Gastrocnemius medialis (tissue), 4 donors: Measurements from ENCODE around the gene FAM217A. TPM values are rescaled to one million over a fixed set of nuclear protein-coding genes. Genes with fewer than 3 reads are reported as not detected.

Source experiments
- ATAC-seq, 2 donors: fragments of 150-250 bp; one replicate each; pipeline ENCODE4 v1.9.1; 2016
- DNase-seq, 2 donors: peaks; one replicate each; pipeline ENCODE4 v3.0.0-alpha.2; 2019
- H3K27ac ChIP-seq, 4 donors: fragments of 200-600 bp; sonication (generic); 1 replicate in 1 of 4; 2 replicates in 3 of 4; pipeline ENCODE4 v1.5.1; 2016 to 2018; ENCODE audit warnings: mild to moderate bottlenecking in 2 of 4, moderate library complexity in 1 of 4
- H3K27me3 ChIP-seq, 3 donors: fragments of 200-600 bp; sonication (generic) in 2 of 3; 1 replicate in 1 of 3; 2 replicates in 2 of 3; pipeline versions ENCODE4 v1.5.1 to v1.6.0; 2016 to 2019; ENCODE audit warnings: mild to moderate bottlenecking in 1 of 3, moderate library complexity in 1 of 3
- H3K36me3 ChIP-seq, 2 donors: fragments of 200-600 bp; sonication (generic) in 1 of 2; one replicate each; pipeline ENCODE4 v1.5.1; 2017 to 2018
- H3K4me1 ChIP-seq, 2 donors: fragments of 200-600 bp; sonication (generic) in 1 of 2; one replicate each; pipeline ENCODE4 v1.5.1; 2016 to 2017; ENCODE audit warnings: mild to moderate bottlenecking in 2 of 2
- H3K4me3 ChIP-seq, 4 donors: fragments of 200-600 bp; sonication (generic) in 3 of 4; 1 replicate in 1 of 4; 2 replicates in 3 of 4; pipeline ENCODE4 v1.5.1; 2016 to 2019; ENCODE audit warnings: mild to moderate bottlenecking in 2 of 4
- H3K9me3 ChIP-seq, 3 donors: fragments of 200-600 bp; sonication (generic) in 2 of 3; 1 replicate in 1 of 3; 2 replicates in 2 of 3; pipeline ENCODE4 v1.5.1; 2016 to 2019
- CTCF ChIP-seq, 5 experiments: fragments of 450-650 bp in 3 of 5; fragments of 200-600 bp in 2 of 5; sonication (generic) in 2 of 5; IDR thresholded peaks in 4 of 5; conservative IDR thresholded peaks in 1 of 5; 1 replicate in 4 of 5; 2 replicates in 1 of 5; pipeline ENCODE4 v1.5.1; 2016 to 2019; ENCODE audit warnings: antibody characterized with exemption in 5 of 5, mild to moderate bottlenecking in 3 of 5, moderate library complexity in 3 of 5
- POLR2A ChIP-seq, 2 donors: fragments of 450-650 bp; IDR thresholded peaks; one replicate each; pipeline ENCODE4 v1.6.1; 2017; ENCODE audit warnings: antibody characterized with exemption in 2 of 2, mild to moderate bottlenecking in 2 of 2, moderate library complexity in 2 of 2
- in situ Hi-C, 4 donors: fragments of 200-750 bp; cut with MboI; loops; one replicate each; pipeline versions ENCODE4 v1.15.0 to v1.8.0; 2017; ENCODE audit warnings: low sequenced_read_pairs in 4 of 4
- intact Hi-C: fragments of 100-400 bp; cut with DNase I; formaldehyde crosslinking; loops from one replicate; pipeline ENCODE4 v1.15.1; 2023; ENCODE audit warnings: low total_unique reads
- total RNA-seq, 4 donors: library from RNA; depleted of rRNA; stranded (reverse); fragments of >200 nt; gene quantifications; one replicate each; pipeline versions ENCODE4 v1.1.0 to v1.2.3, GENCODE V29; 2016

The FAM217A gene
- total RNA-seq, 4 donors from 2014 or later: not detected

- Histone ChIP-seq H3K4me3 (no peak overlapping the region), H3K27me3 (no peaks in the 10 kb centered on the region), H3K36me3 (no peaks in the 10 kb centered on the region), H3K27ac (no peak overlapping the region), H3K9me3 (no peaks in the 10 kb centered on the region), H3K4me1 (peaks cover 39 to 54% of the 10 kb centered on the region in 2 donors)
- TF ChIP-seq CTCF (IDR thresholded peaks at IDR 0.05 in 4 of 5, conservative IDR thresholded peaks at IDR 0.05 in 1 of 5): no peak
- no peak for TF ChIP-seq POLR2A (IDR thresholded peaks at IDR 0.05)
- intact Hi-C loops (loop anchor here (5.0 kb wide), 1 partner anchor 47 kb away; no protein-coding TSS in a partner anchor), in situ Hi-C loops (no loop called here)
- ATAC-seq: no peak
- no peak for DNase-seq
Observed at GRCh38 chr6:4103929-4104328, 25.0 kb upstream of the FAM217A start.

GRCh38 chr6:4102687-4103244, 23.8 kb upstream of the FAM217A start:
- no peak for DNase-seq
- TF ChIP-seq CTCF (IDR thresholded peaks at IDR 0.05 in 4 of 5, conservative IDR thresholded peaks at IDR 0.05 in 1 of 5) (no peak), POLR2A (IDR thresholded peaks at IDR 0.05) (no peak)
- Histone ChIP-seq H3K9me3 (no peaks in the 10 kb centered on the region), H3K36me3 (no peaks in the 10 kb centered on the region), H3K27me3 (no peaks in the 10 kb centered on the region), H3K27ac (peak overlapping the region; percentile 55 to 77 (median 66)), H3K4me3 (no peak overlapping the region), H3K4me1 (peaks cover 29 to 43% of the 10 kb centered on the region in 2 donors)
- in situ Hi-C loops (no loop called here), intact Hi-C loops (loop anchor here (5.0 kb wide), 1 partner anchor 45 kb away; no protein-coding TSS in a partner anchor)
- ATAC-seq: peak in 1 of 2 donors; percentile 75

GRCh38 chr6:4101298-4101697, 22.4 kb upstream of the FAM217A start:
- ATAC-seq (no peak), DNase-seq (no peak)
- Histone ChIP-seq H3K27me3 (no peaks in the 10 kb centered on the region), H3K36me3 (no peaks in the 10 kb centered on the region), H3K9me3 (no peaks in the 10 kb centered on the region), H3K4me1 (peaks cover 23 to 38% of the 10 kb centered on the region in 2 donors), H3K27ac (peak overlapping the region; percentile 55 to 77 (median 66)), H3K4me3 (no peak overlapping the region)
- TF ChIP-seq CTCF (IDR thresholded peaks at IDR 0.05 in 4 of 5, conservative IDR thresholded peaks at IDR 0.05 in 1 of 5) (no peak), POLR2A (IDR thresholded peaks at IDR 0.05) (no peak)
- intact Hi-C loops: loop anchor here (2.0 to 5.0 kb wide), 2 partner anchors 34 to 44 kb away; partner anchors contain the start of gene ECI2
- in situ Hi-C loops: no loop called here

GRCh38 chr6:4100655-4101054, 21.7 kb upstream of the FAM217A start:
- no peak for TF ChIP-seq POLR2A (IDR thresholded peaks at IDR 0.05)
- no peak for TF ChIP-seq CTCF (IDR thresholded peaks at IDR 0.05 in 4 of 5, conservative IDR thresholded peaks at IDR 0.05 in 1 of 5)
- in situ Hi-C loops (no loop called here), intact Hi-C loops (loop anchor here (2.0 to 5.0 kb wide), 2 partner anchors 34 to 43 kb away; partner anchors contain the start of gene ECI2)
- Histone ChIP-seq H3K9me3 (no peaks in the 10 kb centered on the region), H3K4me3 (no peak overlapping the region), H3K27ac (peak overlapping the region; percentile 55 to 77 (median 66)), H3K36me3 (no peaks in the 10 kb centered on the region), H3K4me1 (peaks cover 23 to 35% of the 10 kb centered on the region in 2 donors), H3K27me3 (no peaks in the 10 kb centered on the region)
- no peak for ATAC-seq
- DNase-seq: no peak
